ENCODE measurements around the gene CLNK. TPM values are rescaled to one million over a fixed set of nuclear protein-coding genes. Genes with fewer than 3 reads are reported as not detected.
A peak's percentile ranks its signal among the peaks of the same experiment; 100 is the strongest.

Gene CLNK
- total RNA-seq, 2 experiments from 2014 or later: not detected

DNA sequence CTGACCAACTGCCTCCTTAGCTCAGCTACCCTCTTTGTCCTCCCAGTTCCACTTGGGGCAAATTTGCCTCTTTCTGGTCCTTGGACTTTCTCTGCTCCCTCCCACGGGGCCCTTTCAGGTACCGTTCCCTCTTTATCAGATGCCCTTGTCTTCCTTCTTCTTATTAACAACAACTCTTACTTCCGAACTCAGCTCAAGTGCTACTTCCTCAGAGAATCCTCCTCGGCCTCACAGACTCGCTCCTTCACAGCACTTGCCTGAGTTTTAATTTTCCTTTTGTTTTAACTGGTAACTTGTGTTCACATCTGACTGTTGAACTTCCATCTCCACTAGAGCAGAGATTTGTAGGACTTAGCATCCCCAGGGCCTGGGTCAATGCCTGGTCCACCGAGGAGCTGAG lies 85.7 kb downstream of the CLNK start:
- H3K36me3 Mint-ChIP-seq (ENCODE audit: low read depth): no peaks in the 10 kb centered on the region
- H3K4me3 Mint-ChIP-seq: no peak overlapping the region
- CTCF ChIA-PET: no interaction called here
- intact Hi-C loops (cut with micrococcal nuclease): no loop called here
- no peaks in the 10 kb centered on the region for H3K9me3 Mint-ChIP-seq
- H3K27me3 Mint-ChIP-seq (ENCODE audit: low read depth): no peaks in the 10 kb centered on the region
- no peak for DNase-seq
- H3K4me1 Mint-ChIP-seq (ENCODE audit: low read depth): no peaks in the 10 kb centered on the region
- H3K27ac Mint-ChIP-seq: no peak overlapping the region

- Mint-ChIP-seq H3K27ac (no peak overlapping the region), H3K27me3 (ENCODE audit: low read depth) (no peaks in the 10 kb centered on the region), H3K4me3 (no peak overlapping the region), H3K4me1 (ENCODE audit: low read depth) (no peaks in the 10 kb centered on the region), H3K9me3 (no peaks in the 10 kb centered on the region), H3K36me3 (ENCODE audit: low read depth) (no peaks in the 10 kb centered on the region)
- CTCF ChIA-PET: interaction anchor here (1.1 kb wide), 1 partner anchor 259 kb away, joined by 4 read pairs; no protein-coding TSS in a partner anchor
- intact Hi-C loops (cut with micrococcal nuclease): no loop called here
- DNase-seq: no peak
Measured at GRCh38 chr4:10596586-10597290, 87.8 kb downstream of the CLNK start.

GRCh38 chr4:10593130-10593529 lies 91.4 kb downstream of the CLNK start:
- no peaks in the 10 kb centered on the region for H3K27me3 Mint-ChIP-seq (ENCODE audit: low read depth)
- H3K4me1 Mint-ChIP-seq (ENCODE audit: low read depth): peaks cover 19% of the 10 kb centered on the region
- CTCF ChIA-PET: interaction anchor here (0.6 to 1.0 kb wide), 2 partner anchors 38 to 42 kb away, joined by 4 to 5 read pairs; no protein-coding TSS in a partner anchor
- intact Hi-C loops (cut with micrococcal nuclease): no loop called here
- no peak overlapping the region for H3K27ac Mint-ChIP-seq
- H3K9me3 Mint-ChIP-seq: no peaks in the 10 kb centered on the region
- H3K36me3 Mint-ChIP-seq (ENCODE audit: low read depth): no peaks in the 10 kb centered on the region
- no peak for DNase-seq
- H3K4me3 Mint-ChIP-seq: no peak overlapping the region

DNA sequence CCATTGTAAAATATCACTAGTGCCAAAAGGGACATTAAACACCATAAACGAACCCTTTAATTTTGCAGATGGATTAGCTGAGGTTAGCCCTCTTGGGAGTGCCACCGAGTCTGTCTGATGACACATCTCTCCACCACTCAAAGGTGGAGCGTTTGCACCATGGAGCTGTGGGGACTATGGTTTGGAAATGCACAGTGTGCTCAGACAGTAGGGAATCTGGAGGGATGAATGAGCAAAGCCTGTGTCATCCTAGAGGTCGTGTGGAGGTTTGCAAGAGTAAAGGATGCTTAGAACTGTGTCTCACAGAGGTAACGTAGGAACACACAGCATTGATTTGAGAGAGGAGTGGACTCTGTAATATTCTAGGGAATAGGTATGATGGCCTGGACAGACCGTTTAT lies 93.7 kb downstream of the CLNK start:
- no peak for DNase-seq
- H3K27ac Mint-ChIP-seq: no peak overlapping the region
- no peaks in the 10 kb centered on the region for H3K9me3 Mint-ChIP-seq
- no peak overlapping the region for H3K4me3 Mint-ChIP-seq
- CTCF ChIA-PET: no interaction called here
- H3K27me3 Mint-ChIP-seq (ENCODE audit: low read depth): no peaks in the 10 kb centered on the region
- intact Hi-C loops (cut with micrococcal nuclease): no loop called here
- peaks cover 26% of the 10 kb centered on the region for H3K4me1 Mint-ChIP-seq (ENCODE audit: low read depth)
- H3K36me3 Mint-ChIP-seq (ENCODE audit: low read depth): no peaks in the 10 kb centered on the region

GRCh38 chr4:10589799-10590198 lies 94.8 kb downstream of the CLNK start:
- peak; percentile 5 for DNase-seq

DNA sequence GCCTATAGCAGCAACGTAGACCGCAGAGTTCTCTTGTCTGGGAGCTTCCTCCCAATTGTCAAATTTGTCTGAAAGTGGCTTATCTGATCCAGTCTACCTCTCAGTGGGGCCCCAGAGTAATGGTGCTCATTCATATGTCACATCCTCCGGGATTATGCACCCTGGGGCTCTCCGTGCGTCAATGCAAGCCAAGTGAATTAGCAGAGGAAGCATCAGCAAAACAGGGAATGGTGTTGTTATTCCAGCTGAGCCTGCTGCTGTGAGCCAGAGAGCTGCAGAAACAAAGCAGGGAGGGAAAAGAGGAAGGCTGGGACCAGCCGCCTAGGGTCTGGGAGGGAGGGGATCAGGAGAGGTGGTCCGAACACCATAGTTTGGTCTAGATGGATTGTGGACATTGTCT lies 95.2 kb downstream of the CLNK start:
- intact Hi-C loops (cut with micrococcal nuclease): no loop called here
- Mint-ChIP-seq H3K36me3 (ENCODE audit: low read depth) (no peaks in the 10 kb centered on the region), H3K4me3 (no peak overlapping the region), H3K27me3 (ENCODE audit: low read depth) (no peaks in the 10 kb centered on the region), H3K27ac (no peak overlapping the region), H3K9me3 (no peaks in the 10 kb centered on the region), H3K4me1 (ENCODE audit: low read depth) (peaks cover 31% of the 10 kb centered on the region)
- CTCF ChIA-PET: interaction anchor here (1.3 kb wide), 1 partner anchor 12 kb away, joined by 5 read pairs; no protein-coding TSS in a partner anchor
- DNase-seq: no peak

More at GRCh38 chr4:10589799-10590198, 94.8 kb downstream of the CLNK start:
- H3K9me3 Mint-ChIP-seq: no peaks in the 10 kb centered on the region
- no peak overlapping the region for H3K27ac Mint-ChIP-seq
- no peak overlapping the region for H3K4me3 Mint-ChIP-seq
- peaks cover 27% of the 10 kb centered on the region for H3K4me1 Mint-ChIP-seq (ENCODE audit: low read depth)
- CTCF ChIA-PET: interaction anchor here (1.3 kb wide), 1 partner anchor 12 kb away, joined by 5 read pairs; no protein-coding TSS in a partner anchor
- intact Hi-C loops (cut with micrococcal nuclease): no loop called here
- no peaks in the 10 kb centered on the region for H3K27me3 Mint-ChIP-seq (ENCODE audit: low read depth)
- no peaks in the 10 kb centered on the region for H3K36me3 Mint-ChIP-seq (ENCODE audit: low read depth)

GRCh38 chr4:10587697-10588096 lies 96.9 kb downstream of the CLNK start:
- CTCF ChIA-PET: no interaction called here
- H3K9me3 Mint-ChIP-seq: no peaks in the 10 kb centered on the region
- intact Hi-C loops (cut with micrococcal nuclease): no loop called here
- no peak overlapping the region for H3K27ac Mint-ChIP-seq
- H3K36me3 Mint-ChIP-seq (ENCODE audit: low read depth): no peaks in the 10 kb centered on the region
- peaks cover 37% of the 10 kb centered on the region for H3K4me1 Mint-ChIP-seq (ENCODE audit: low read depth)
- H3K27me3 Mint-ChIP-seq (ENCODE audit: low read depth): no peaks in the 10 kb centered on the region
- H3K4me3 Mint-ChIP-seq: no peak overlapping the region
- DNase-seq: peak; percentile 37

GRCh38 chr4:10587296-10587695 lies 97.3 kb downstream of the CLNK start:
- CTCF ChIA-PET: no interaction called here
- intact Hi-C loops (cut with micrococcal nuclease): no loop called here
- Mint-ChIP-seq H3K27ac (no peak overlapping the region), H3K36me3 (ENCODE audit: low read depth) (no peaks in the 10 kb centered on the region), H3K4me3 (no peak overlapping the region), H3K9me3 (no peaks in the 10 kb centered on the region), H3K4me1 (ENCODE audit: low read depth) (peaks cover 37% of the 10 kb centered on the region), H3K27me3 (ENCODE audit: low read depth) (no peaks in the 10 kb centered on the region)
- no peak for DNase-seq

DNA sequence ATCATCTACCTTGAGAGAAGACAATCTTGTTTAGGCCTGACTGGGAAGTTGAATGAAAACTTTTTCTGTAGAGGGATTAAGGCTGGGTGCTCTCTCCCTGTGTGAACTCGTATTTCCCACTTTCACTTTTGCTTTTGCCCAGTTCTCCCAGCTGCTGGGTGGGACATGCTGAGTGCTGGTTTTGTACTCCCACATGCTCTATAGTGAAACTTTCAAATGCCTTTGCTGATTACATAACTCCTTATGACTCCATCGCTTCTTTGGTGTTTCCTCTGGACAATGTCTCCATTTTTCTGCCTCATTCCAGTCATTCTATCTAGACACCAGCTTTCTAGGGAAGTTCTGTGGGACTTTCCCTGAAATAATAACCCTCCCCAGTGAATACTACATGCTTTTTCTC lies 100.5 kb downstream of the CLNK start:
- H3K4me3 Mint-ChIP-seq: no peak overlapping the region
- H3K9me3 Mint-ChIP-seq: no peaks in the 10 kb centered on the region
- no peak for DNase-seq
- CTCF ChIA-PET: no interaction called here
- no peaks in the 10 kb centered on the region for H3K27me3 Mint-ChIP-seq (ENCODE audit: low read depth)
- H3K4me1 Mint-ChIP-seq (ENCODE audit: low read depth): peaks cover 20% of the 10 kb centered on the region
- H3K36me3 Mint-ChIP-seq (ENCODE audit: low read depth): no peaks in the 10 kb centered on the region
- intact Hi-C loops (cut with micrococcal nuclease): loop anchor here (5.0 kb wide), 1 partner anchor 1038 kb away; no protein-coding TSS in a partner anchor
- H3K27ac Mint-ChIP-seq: no peak overlapping the region

- intact Hi-C loops (cut with micrococcal nuclease): loop anchor here (1.0 to 5.0 kb wide), 3 partner anchors 841 to 1137 kb away; no protein-coding TSS in a partner anchor
- Mint-ChIP-seq H3K4me3 (no peak overlapping the region), H3K27me3 (ENCODE audit: low read depth) (no peaks in the 10 kb centered on the region), H3K27ac (no peak overlapping the region), H3K9me3 (no peaks in the 10 kb centered on the region), H3K4me1 (ENCODE audit: low read depth) (peaks cover 16% of the 10 kb centered on the region), H3K36me3 (ENCODE audit: low read depth) (no peaks in the 10 kb centered on the region)
- DNase-seq: no peak
- CTCF ChIA-PET: interaction anchor here (0.5 to 0.6 kb wide), 2 partner anchors 10 to 852 kb away, joined by 3 to 5 read pairs; no protein-coding TSS in a partner anchor
Measured at GRCh38 chr4:10582951-10583350, 101.6 kb downstream of the CLNK start.

DNA sequence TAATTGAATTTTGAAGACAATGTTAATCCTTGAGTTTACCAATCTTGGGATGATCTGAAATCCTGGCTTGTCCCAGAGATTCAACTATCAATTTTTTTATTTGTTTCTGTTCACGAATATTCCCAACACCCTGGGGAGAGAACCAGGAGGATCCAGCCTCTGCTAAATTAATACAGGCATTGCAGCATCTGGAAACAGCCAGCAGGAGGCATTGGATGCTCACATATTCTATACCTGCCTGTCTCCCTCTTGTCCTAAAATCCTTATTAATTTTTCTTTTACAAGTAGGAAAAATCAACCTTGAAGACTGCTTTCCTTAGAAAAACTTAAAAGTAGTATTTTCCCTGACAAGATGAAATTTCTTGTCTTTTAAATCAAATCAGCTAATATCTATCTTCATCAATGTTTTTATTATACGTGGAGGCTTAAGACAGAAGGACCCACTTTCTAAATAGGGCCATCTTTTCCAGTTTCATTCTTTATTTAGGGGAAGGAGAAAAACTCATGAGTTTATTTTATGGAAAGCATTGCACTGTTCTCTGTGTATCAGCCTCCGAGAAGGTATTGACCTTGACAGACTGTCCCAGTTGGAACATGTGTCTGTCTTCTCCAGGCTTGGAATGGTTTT lies 102.4 kb downstream of the CLNK start:
- CTCF ChIA-PET: no interaction called here
- no peak overlapping the region for H3K27ac Mint-ChIP-seq
- DNase-seq: peak; percentile 37

GRCh38 chr4:10581022-10581421 lies 103.5 kb downstream of the CLNK start:
- no peaks in the 10 kb centered on the region for H3K9me3 Mint-ChIP-seq
- intact Hi-C loops (cut with micrococcal nuclease): loop anchor here (5.0 kb wide), 1 partner anchor 1041 kb away; no protein-coding TSS in a partner anchor
- H3K27me3 Mint-ChIP-seq (ENCODE audit: low read depth): no peaks in the 10 kb centered on the region
- H3K36me3 Mint-ChIP-seq (ENCODE audit: low read depth): no peaks in the 10 kb centered on the region
- no peak for DNase-seq
- no peak overlapping the region for H3K27ac Mint-ChIP-seq
- peaks cover 19% of the 10 kb centered on the region for H3K4me1 Mint-ChIP-seq (ENCODE audit: low read depth)
- no peak overlapping the region for H3K4me3 Mint-ChIP-seq
- CTCF ChIA-PET: interaction anchor here (0.6 to 1.0 kb wide), 5 partner anchors 9 to 468 kb away, joined by 3 to 4 read pairs (median 4); no protein-coding TSS in a partner anchor

More for the DNA sequence above, 102.4 kb downstream of the CLNK start:
- no peak overlapping the region for H3K4me3 Mint-ChIP-seq
- no peaks in the 10 kb centered on the region for H3K9me3 Mint-ChIP-seq
- intact Hi-C loops (cut with micrococcal nuclease): loop anchor here (1.0 to 5.0 kb wide), 3 partner anchors 842 to 1138 kb away; no protein-coding TSS in a partner anchor
- H3K27me3 Mint-ChIP-seq (ENCODE audit: low read depth): no peaks in the 10 kb centered on the region
- H3K4me1 Mint-ChIP-seq (ENCODE audit: low read depth): peaks cover 15% of the 10 kb centered on the region
- H3K36me3 Mint-ChIP-seq (ENCODE audit: low read depth): no peaks in the 10 kb centered on the region

Measured in activated naive CD4-positive, alpha-beta T cell treated with anti-CD3 and anti-CD28 coated beads for 36 hours (primary cell).